HG03571 (cell line): ENCODE results near the gene BCAT1.
"Not testable (repeated sequence)": the region's sequence is repeated elsewhere in the genome, so short reads cannot be mapped to it uniquely, and the experiment has no call there.

ENCODE experiments used
- ATAC-seq: cut with Tn5 transposase; IDR thresholded peaks from one replicate; pipeline ENCODE4 v1.9.1; 2021; ENCODE audit not compliant: unreplicated experiment

BCAT1 gene

DNA sequence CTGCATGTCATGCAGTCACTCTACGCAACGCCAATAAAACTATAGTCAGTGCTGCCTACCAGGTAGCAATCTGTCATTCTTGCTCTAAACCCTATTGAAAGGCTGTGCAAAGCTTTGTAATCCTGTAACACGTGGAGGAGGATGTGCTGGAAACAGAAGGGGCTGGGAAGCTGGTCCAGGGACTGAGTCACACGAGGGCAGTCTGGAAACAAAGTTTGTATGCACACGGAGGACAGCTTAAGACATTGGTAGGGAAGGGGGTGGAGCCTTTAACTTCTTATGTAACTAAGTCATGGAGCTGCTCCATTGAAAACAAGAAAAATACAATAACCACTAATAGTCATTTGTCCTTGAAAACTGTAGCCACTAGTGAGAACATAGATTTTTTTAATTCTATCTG, 128.0 kb downstream of the BCAT1 start:
- ATAC-seq, result no peak

DNA sequence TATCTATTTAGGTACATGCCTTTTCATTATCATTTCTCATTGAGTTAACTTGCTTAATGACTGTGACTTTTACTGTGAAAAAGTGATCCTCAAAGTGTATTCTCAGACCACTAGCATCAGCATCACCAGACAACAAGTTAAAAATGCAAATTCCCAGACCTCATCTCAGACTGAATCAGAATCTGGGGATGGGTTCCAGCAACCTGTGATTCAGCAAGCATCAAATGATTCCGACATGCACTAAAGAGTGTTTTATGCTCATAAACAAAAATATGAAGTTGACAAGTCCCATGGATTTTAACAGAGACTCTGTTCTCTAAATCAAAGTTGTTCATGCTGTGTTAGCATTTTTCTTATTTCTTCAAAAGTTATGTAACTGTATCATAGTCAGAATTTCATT, 130.6 kb downstream of the BCAT1 start:
- ATAC-seq, result no peak

DNA sequence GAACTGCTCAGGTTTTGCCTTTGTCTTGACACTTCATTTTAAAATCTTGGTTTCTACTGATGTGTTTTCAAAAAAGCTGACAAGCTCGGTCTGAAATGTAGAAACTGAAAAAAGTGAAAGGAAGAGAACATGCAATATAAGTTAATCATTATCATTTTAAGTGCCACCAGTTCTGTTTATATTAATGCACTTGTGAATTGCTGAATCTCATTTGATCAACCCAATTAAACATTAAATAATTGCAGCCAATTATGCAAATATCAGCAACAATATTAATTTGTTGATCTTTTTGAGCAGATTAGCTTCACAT, 133.8 kb downstream of the BCAT1 start:
- ATAC-seq, result peak; percentile 29

DNA sequence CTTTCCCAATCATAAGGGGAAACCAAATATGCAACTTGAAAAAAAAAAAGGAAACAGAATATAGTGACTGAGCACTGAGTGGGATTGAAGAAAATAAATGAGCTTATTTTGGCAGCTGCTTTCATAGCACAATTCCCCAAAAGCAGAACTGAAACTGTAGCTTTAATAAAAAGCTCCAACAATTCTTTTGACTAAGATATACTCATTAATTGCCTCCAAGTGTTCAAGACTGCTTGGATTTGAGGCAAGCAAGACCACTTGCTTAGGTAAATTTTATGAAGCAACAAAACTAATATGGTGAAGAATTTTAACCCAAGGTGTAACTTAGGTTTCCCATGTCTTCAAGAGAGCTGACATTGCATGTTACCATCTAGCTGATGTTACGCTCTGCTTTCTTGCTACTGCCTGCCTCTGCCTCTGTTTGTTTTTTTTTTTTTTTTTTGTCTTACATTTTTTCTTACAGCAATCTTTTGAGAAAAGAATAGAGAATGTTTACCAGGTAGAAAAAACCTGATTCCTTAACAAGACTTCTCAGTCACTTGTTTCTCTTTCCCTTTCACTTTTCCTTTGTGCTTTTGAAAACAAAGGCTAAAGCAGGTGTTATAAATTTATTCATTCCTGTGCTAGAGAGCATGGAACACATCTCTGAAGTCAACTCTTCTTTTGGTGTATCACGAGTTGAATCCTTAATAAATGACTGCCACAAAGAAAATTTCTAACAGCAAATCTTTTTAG, 134.4 kb downstream of the BCAT1 start:
- peak; percentile 81 for ATAC-seq

DNA sequence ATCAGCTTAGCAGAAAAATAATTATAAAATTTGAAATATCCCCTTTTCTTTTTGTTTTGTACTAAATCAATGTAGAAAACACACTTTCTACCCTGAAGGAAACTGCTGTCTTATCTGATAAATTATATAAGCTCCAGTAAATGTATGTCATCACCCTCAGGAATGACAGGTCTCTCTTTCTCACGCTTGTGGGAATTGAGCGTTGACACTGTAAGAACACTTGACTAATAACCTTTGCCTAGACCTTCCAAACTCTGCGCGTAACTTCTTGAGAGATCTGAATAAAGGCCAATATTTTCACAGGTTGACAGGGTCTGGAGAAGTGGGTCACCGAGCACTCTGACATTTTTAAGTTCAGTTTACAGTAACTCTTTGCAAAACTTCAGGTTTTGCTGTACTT, 138.5 kb downstream of the BCAT1 start:
- ATAC-seq, result no peak

DNA sequence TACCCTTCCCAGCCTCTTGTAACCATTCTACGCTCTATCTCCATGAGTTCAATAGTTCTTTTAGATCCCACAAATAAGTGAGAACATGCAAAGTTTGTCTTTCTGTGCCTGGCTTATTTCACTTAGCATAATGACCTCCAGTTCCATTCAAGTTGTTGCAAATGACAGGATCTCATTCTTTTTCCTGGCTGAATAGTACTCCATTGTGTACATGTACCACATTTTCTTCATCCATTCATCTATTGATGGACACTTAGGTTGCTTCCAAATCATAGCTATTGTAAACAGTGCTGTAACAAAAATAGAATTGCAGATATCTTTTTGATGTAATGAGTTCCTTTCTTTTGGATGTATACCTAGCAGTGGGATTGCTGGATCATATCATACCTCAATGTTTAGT, 139.6 kb downstream of the BCAT1 start:
- not testable (repeated sequence) for ATAC-seq

DNA sequence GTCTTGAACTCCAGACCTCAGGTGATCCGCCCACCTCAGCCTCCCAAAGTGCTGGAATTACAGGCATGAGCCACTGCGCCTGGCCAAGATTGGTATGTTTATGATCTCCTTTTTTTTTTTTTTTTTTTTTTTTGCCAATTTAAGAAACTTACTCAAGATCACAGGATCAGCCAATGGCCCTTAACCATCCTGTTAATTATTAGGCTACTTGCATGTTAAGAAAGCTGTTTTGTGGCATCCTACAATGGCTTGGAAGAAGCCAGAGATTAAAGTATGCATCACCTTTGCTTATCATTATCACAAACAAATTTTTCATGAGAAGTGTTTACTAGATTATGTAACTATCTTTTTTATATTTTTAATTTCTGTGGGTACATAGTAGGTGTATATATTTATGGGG, 140.2 kb downstream of the BCAT1 start:
- no peak for ATAC-seq

DNA sequence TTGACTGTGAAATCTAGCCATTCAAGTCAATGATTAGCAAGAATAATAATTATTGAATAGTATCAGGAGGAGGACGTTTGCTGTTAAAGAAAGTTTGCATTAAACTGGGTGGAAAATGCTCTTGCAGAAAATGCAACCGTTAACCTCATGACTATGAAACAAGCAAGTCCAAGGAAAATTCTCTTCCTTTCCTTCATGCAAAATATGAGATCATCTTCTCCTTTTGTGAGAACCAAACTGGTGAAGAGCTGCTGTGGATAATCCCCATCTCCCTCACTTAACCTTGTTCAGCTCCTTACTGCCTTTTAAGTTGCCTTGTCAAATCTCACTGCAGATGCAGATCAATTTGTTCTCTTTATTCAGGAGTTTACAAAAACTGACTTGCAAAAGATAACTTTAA, 142.5 kb downstream of the BCAT1 start:
- ATAC-seq, result no peak

DNA sequence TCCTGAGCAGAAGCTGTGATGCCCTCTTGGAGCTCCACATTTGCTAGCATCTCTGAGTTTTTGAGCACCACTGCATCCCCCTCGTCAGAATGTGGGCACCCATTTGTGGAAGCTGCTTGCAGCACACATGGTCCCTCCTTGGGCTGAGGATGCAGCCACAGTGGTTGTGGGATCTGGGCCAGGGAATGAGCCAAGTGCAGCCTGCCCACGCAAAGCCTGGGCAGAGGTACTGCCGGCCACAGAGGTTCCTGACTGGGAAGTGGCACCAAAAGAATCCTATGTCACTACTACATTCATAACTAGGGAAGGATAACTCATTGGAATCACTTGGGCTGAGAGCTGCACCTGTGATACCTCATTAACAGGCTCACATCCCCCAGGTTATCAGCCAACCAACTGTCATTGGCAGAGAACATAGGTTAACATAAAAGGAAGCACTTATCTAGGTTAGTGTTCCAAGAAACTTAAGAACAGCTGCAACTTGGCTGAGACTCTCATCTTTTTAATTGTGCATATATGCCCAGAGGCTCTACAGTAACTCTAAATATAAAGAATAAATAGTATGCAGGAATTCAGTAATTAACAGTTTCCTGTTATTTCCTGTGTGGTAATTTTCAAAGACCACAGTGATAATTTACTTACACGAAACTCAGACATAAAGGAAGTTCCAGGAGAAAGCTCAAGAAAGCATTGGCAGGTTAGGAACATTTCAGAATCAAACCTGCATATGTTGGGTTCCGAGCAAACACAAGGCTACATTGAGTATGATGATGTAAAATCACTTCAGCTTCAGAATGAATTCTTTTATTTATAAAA, 145.3 kb downstream of the BCAT1 start:
- no peak for ATAC-seq

DNA sequence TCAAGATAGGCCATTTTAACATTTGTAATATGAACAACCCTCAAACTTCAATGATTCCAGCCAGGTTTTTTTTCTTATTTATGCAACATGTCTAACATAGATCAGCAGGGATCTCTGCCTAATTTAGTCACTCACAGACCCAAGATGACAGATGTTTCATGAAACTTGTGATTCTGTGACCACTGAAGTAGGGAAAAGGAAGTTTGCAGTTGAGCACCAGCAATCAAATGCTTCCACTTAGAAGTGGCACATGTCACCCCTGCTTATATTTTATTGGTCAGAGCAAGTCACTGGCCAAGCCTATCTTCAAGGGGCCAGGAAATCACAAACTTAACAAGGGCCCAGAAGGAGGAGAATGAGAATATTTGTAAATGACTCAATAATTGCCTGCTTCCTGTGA, 150.6 kb downstream of the BCAT1 start:
- peak; percentile 93 for ATAC-seq

DNA sequence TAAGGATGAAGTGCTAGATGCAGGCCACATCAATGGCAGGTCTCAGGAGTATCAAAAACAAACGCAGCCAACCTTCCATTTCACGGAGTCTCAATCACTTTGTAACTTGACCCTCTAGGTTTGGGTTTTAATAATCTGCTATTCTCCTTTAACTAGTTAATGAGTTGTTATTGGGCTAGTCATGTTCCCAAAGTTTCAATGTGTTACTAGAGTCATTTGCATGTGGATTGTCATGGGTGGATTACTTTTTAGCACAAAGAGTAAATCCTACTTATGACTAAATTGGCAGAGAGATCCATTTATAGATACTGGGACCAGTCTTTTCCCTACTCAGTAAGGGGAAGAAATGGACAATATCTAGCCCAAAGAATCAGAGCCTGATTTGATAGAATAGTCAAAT, 151.0 kb downstream of the BCAT1 start:
- ATAC-seq, result peak; percentile 40

DNA sequence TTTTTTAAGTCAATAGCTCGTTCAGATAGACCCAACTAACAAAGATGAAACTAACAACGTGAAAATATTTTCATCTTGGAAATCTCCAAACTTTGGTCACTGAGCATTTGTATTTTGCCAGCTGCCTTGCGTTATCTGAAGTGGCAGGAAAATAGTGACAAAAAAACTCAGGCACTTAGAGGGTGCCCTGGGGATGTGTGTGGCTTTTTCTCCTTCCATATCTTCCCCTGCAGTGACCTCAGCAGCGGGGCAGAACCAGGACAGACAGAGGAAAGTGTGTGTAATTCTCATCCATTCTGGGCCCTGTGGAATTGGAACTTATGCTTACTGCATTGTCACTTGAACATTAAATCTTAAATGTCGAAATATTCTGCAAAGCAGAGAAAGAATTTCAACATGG, 152.0 kb downstream of the BCAT1 start:
- ATAC-seq, result no peak

DNA sequence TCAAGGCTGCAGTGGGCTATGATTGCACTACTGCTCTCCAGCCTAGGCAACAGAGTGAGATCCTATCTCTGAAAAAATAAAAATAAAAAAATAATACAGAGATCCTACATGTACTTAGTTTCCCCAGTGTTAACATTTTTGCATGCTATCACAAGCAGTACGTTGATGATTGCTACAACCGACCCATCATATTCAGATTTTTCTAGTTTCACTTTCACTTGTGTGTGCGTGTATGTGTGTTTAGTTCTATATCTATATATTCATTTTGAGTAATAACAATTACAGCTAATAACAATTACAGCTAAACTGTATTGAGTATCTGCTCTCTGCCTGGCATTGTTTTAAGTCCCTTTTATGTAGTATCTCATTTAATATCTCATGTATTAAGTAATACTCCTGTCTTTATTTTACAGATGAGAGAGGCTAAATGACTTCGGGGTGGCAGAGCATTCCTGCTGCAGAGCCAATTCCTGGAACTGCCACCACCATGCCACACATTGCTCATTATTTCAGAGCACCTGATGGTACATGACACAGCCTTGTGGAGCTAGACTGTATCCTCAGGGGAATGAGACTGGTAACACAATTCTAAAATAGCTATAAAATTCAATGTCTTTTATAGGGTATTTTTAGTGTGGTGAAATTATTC, 153.1 kb downstream of the BCAT1 start:
- no peak for ATAC-seq

DNA sequence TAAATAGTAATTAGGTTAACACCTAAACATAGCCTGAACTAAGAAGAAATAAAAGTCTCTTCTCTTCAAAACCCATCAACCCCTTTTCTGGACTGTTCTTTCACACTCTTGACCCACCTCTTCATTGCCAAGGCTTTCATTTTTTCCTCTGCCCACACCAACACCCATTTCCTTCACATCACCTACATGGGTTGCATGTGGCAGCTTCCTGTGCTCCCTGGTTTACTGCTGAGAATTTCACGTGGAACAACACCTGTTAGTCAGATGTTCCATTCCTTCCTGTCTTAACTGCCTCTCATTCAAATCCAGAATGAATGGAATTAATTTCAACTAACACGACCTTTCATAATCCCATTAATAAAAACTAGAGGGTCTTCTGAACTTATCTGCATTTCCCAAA, 157.3 kb downstream of the BCAT1 start:
- ATAC-seq, result no peak

DNA sequence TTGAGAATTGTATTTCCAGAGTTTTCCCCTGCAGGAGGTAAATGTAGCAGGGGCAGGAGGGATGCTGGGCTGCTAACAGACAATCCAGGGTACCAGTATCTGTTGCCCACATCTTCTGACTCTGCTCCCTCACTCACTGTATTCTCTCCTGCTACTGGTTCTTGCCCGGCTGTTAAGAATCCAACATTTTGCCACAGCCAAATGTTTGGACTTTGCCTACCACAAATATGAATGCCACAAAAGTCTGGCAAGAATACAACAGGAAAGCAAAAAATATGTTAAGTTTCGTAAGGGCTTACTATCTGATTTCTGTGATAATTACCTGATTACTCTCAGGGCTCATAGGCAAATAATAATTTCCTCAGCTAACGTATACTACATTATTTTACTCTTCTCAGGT, 160.0 kb downstream of the BCAT1 start:
- no peak for ATAC-seq

DNA sequence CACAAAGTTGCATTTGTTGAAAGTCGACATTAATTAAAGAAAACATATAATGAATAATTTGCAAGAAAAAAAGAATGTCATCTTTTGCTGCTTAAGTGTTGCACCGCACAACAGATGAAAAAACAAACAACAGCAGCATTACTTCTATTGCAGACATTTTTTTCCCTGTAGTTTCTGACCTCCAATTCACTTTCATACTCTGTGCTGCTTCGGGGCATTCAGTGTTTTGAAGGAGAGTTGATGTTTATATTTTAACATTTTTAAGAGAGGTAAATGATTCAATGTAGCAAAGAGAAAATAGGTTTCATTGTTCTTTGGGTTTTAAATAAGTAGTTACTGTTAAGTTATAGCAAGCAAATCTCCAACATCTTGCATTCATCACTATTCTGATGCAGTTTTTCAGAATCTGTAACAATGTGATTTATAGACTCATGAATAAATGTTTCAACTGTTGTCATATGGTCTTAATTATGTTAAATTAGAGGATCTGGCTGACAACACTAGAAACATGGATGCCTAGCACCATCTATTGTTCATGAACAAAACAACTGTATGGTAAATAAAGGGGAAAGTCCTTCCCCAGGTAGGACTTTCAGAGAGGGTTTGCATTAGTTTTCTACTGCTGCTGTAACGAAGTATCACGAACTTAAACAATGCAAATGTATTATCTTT, 168.1 kb downstream of the BCAT1 start:
- no peak for ATAC-seq

DNA sequence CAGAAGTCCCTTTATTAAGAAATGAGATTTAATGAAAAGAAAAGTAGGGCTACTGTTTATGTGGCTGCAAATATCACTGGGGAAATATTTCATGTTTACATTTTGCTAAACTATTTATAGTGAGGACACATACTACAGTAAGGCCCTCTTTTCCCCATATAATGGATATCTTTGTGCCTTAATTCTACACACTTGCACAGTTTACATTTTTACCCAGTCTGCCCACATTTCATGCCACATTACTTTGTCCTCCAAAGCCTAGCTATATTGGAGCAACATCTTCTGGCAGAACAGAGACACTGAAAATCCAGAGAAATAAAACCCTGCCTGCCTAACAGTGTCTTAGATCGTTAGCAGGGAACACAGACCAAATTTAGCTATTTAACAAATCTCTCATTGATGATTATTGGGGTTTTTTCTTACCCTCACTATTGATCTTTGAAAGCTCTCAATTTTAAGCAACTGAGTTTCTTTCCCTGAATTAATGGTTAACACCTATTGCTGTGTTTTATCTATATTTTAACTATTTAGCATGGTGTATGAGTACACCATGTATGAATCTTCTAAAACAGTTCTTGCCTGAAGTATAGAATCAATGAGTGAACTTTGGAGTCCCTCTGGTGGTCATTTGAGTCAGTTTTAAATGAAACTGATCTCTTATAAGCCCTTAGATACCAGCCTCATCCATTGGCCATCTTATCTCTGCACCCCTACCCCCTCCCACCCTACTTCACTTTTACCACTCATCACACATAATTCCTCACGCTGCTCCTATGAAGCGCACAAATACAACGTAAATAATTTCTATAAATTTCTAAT, 170.2 kb downstream of the BCAT1 start:
- peak; percentile 72 for ATAC-seq

DNA sequence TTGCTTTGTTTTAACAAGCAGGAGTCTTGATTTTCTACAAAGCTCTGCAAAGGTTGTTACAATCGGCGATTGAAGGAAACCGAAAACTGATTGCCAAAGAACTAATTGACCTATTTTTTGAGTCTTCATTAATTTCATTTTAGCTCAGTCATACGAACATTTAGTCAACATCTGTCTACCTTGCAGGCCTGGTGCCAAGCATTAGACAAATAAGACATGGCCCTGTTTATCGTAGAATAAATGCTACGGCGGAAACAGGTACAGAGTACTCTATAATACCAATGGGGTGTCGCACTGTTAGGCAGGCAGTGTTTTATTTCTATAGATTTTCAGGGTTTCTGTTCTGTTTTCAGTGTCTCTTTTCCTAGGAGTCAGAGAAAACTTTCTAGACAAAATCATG, 171.5 kb downstream of the BCAT1 start:
- ATAC-seq, result no peak

DNA sequence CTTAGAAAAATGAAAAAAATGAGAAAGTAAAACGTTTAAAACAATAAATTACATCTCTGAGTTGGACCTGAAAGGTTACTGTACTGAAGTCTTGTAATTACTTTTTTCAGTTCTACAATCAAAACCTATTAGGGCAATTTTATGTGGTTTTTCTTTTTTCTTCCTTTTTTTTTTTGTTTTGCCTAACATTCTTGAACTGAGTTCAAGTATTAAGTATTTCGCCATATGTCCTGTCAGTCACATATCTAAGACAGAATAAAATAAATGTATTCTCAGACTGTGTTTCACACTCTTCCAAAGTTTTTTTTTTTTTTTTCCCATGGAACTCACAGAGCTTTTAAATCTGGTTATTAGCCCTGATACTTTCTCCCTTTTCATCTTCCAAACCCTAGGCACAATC, 172.0 kb downstream of the BCAT1 start:
- ATAC-seq, result no peak

DNA sequence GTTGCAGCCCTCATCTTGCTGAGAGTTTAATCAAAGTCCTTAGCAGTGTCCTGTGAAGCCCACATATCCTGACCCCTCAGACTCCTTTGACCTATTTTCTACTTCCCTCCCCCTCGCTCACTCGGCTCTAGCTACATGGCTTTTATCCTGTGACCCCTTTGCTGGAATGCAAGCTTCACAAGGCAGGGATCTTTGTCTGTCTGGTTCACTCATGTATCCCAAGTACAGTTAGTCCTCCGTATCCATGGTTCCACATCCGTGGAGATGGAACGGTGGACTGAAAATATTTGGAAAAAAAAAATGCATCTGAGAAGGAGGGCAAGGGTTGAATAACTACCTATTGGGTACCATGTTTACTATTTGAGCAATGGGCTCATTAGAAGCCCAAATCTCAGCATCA, 173.8 kb downstream of the BCAT1 start:
- no peak for ATAC-seq

DNA sequence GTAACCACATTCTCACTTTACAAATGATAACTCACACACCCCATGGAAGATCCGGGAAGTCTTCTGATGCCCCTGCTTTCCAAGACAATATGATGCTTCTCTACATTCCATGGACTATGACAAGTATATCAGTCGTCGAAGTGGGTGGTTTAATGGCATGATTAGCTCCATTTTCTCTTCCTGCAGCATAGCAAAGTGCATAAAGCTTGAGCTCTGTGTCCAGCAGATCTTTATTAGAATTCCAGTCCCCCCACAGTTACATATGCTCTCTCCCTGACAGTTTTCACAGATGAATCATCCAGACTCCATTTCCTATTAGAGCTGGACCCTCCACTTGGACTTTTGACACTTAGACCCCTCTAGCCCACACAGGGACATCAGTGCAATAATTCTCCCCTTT, 174.9 kb downstream of the BCAT1 start:
- no peak for ATAC-seq
